ENCODE data around the gene RUNDC3A. TPM values are rescaled to one million over a fixed set of nuclear protein-coding genes. Genes with fewer than 3 reads are reported as not detected.
"Not testable (repeated sequence)": the region's sequence is repeated elsewhere in the genome, so short reads cannot be mapped to it uniquely, and the experiment has no call there.

The RUNDC3A gene
- polyA plus RNA-seq, 1 donor (not counting 4 experiments of a cell fraction or from before 2014, with no cell fraction given): 1.6 TPM

- Histone ChIP-seq H3K9me3 (ENCODE audit: control insufficient read depth, low read depth, low read length) (no peaks in the 10 kb centered on the region), H3K9me1 (ENCODE audit: control insufficient read depth, extremely low read depth, insufficient read depth, low read length) (no peaks in the 10 kb centered on the region), H3K4me1 (ENCODE audit: control insufficient read depth, extremely low read depth, insufficient read depth, low read length) (peaks cover 36% of the 10 kb centered on the region), H4K20me1 (ENCODE audit: control insufficient read depth, extremely low read depth, insufficient read depth, low read length) (no peaks in the 10 kb centered on the region), H3K36me3 (ENCODE audit: control insufficient read depth in 2 of 2, extremely low read depth in 1 of 2, insufficient read depth in 2 of 2, low read length in 2 of 2) (peaks cover 17 to 19% of the 10 kb centered on the region in 2 experiments), H3K79me2 (ENCODE audit: control insufficient read depth, insufficient read depth, low read length) (peaks cover 15% of the 10 kb centered on the region), H3K4me3 (ENCODE audit: control insufficient read depth in 2 of 3, extremely low read depth in 1 of 3, insufficient read depth in 2 of 3, low read depth in 1 of 3, low read length in 3 of 3) (peak overlapping the region; percentile 80 to 93 (median 81)), H3K4me2 (ENCODE audit: control insufficient read depth, extremely low read depth, insufficient read depth, low read depth, low read length) (peak overlapping the region; percentile 78), H2AFZ (ENCODE audit: control insufficient read depth, low read length) (no peak overlapping the region), H3K27me3 (ENCODE audit: control insufficient read depth, extremely low read depth, insufficient read depth, low read length) (no peaks in the 10 kb centered on the region), H3K9ac (ENCODE audit: control insufficient read depth, extremely low read depth, insufficient read depth, low read length) (peak overlapping the region; percentile 89), H3K27ac (ENCODE audit: control insufficient read depth, insufficient read depth, low read length) (peak overlapping the region; percentile 91)
- DNase-seq (ENCODE audit: low read depth, low spot score): no peak
- dilution Hi-C loops (cut with MboI; ENCODE audit: extremely low pct_ligation_motif_present, low sequenced_read_pairs): no loop called here
- TF ChIP-seq CTCF (optimal IDR thresholded peaks at IDR 0.05 in 1 of 3, IDR thresholded peaks at IDR 0.05 in 1 of 3, conservative IDR thresholded peaks at IDR 0.05 in 1 of 3; ENCODE audit: extremely low read depth in 1 of 3, insufficient read depth in 2 of 3, low read length in 3 of 3) (no peak), EZH2 (IDR thresholded peaks at IDR 0.05; ENCODE audit: low read length) (no peak)
- no peak for FAIRE-seq
Measured at GRCh38 chr17:44346064-44346844, 37.9 kb downstream of the RUNDC3A start.

- H4K20me1 ChIP-seq (ENCODE audit: control insufficient read depth, extremely low read depth, insufficient read depth, low read length); DNase-seq (ENCODE audit: low read depth, low spot score); FAIRE-seq; H3K9me1 ChIP-seq (ENCODE audit: control insufficient read depth, extremely low read depth, insufficient read depth, low read length); H3K9me3 ChIP-seq (ENCODE audit: control insufficient read depth, low read depth, low read length); H3K4me3 ChIP-seq (ENCODE audit: control insufficient read depth in 2 of 3, extremely low read depth in 1 of 3, insufficient read depth in 2 of 3, low read depth in 1 of 3, low read length in 3 of 3); H2AFZ ChIP-seq (ENCODE audit: control insufficient read depth, low read length); dilution Hi-C loops (cut with MboI; ENCODE audit: extremely low pct_ligation_motif_present, low sequenced_read_pairs); H3K4me2 ChIP-seq (ENCODE audit: control insufficient read depth, extremely low read depth, insufficient read depth, low read depth, low read length); H3K27me3 ChIP-seq (ENCODE audit: control insufficient read depth, extremely low read depth, insufficient read depth, low read length): not testable (repeated sequence)
- peak overlapping the region; percentile 40 for H3K27ac ChIP-seq (ENCODE audit: control insufficient read depth, insufficient read depth, low read length)
- H3K9ac ChIP-seq (ENCODE audit: control insufficient read depth, extremely low read depth, insufficient read depth, low read length): peak overlapping the region; percentile 28
- H3K79me2 ChIP-seq (ENCODE audit: control insufficient read depth, insufficient read depth, low read length): peaks cover 15% of the 10 kb centered on the region
- H3K4me1 ChIP-seq (ENCODE audit: control insufficient read depth, extremely low read depth, insufficient read depth, low read length): peaks cover 36% of the 10 kb centered on the region
- peaks cover 19 to 27% of the 10 kb centered on the region in 2 experiments for H3K36me3 ChIP-seq (ENCODE audit: control insufficient read depth in 2 of 2, extremely low read depth in 1 of 2, insufficient read depth in 2 of 2, low read length in 2 of 2)
Measured at GRCh38 chr17:44347206-44348055, 39.0 kb downstream of the RUNDC3A start.
